ENCODE results near the gene SMYD2.

GRCh38 chr1:214321705-214322453 is 40.9 kb downstream of the SMYD2 start:
- no peak for TF ChIP-seq CTCF (conservative IDR thresholded peaks at IDR 0.05 in 1 of 2, IDR thresholded peaks at IDR 0.05 in 1 of 2; ENCODE audit: low read depth in 1 of 2, low read length in 2 of 2)
- TF ChIP-seq EZH2 (IDR thresholded peaks at IDR 0.05; ENCODE audit: low read length, missing control alignments), result no peak
